SK-N-SH (cell line): Measurements from ENCODE around the gene POLR3B. TPM values are rescaled to one million over a fixed set of nuclear protein-coding genes. Genes with fewer than 3 reads are reported as not detected.

Source experiments
- CTCF ChIA-PET: fragments of 300-600, 350-600 bp; formaldehyde crosslinking; extraction: SDS; loops from one replicate; lab custom pipeline; 2021; lab: Yijun Ruan, JAX
- POLR2A ChIA-PET: fragments of 350-600 bp; sonication (Branson Sonifier 250); formaldehyde crosslinking; extraction: SDS; loops from one replicate; lab custom pipeline; 2020; ENCODE audit warnings: antibody characterized with exemption, inconsistent platforms; lab: Yijun Ruan, JAX
- DNase-seq: peaks from one replicate; pipeline ENCODE4 v3.0.0; 2012
- H2AFZ ChIP-seq: fragments of 200-600 bp; sonication (generic); 2 replicates; pipeline ENCODE4 v1.8.1; 2016; ENCODE audit warnings: antibody characterized with exemption, mild to moderate bottlenecking, low read depth
- H3F3A ChIP-seq: fragments of 200-600 bp; sonication (generic); replicated peaks from 2 replicates; pipeline ENCODE3; 2016; ENCODE audit warnings: antibody characterized with exemption, mild to moderate bottlenecking; ENCODE audit not compliant: insufficient read depth
- H3K27ac ChIP-seq, 2 experiments: fragments of 200-500 bp in 1 of 2; fragments of 200-600 bp in 1 of 2; sonication (Bioruptor generic) in 1 of 2; sonication (generic), shearing (Covaris generic) in 1 of 2; 2 replicates each; pipeline versions ENCODE4 v1.5.1 to v1.6.1; 2014 to 2016; ENCODE audit warnings: low read depth in 2 of 2, inconsistent platforms in 1 of 2, low read length in 1 of 2, mild to moderate bottlenecking in 1 of 2, mixed read lengths in 1 of 2
- H3K27me3 ChIP-seq: fragments of 200-600 bp; sonication (generic), shearing (Covaris generic); 2 replicates; pipeline ENCODE4 v1.6.1; 2016; ENCODE audit warnings: mixed run types; ENCODE audit not compliant: insufficient read depth
- H3K36me3 ChIP-seq, 2 experiments: fragments of 200-500 bp in 1 of 2; fragments of 200-600 bp in 1 of 2; sonication (Bioruptor generic) in 1 of 2; sonication (generic) in 1 of 2; replicated peaks in 1 of 2; 2 replicates each; pipeline versions ENCODE3 to v1.5.1; 2014 to 2016; ENCODE audit warnings: low read length in 1 of 2, mild to moderate bottlenecking in 1 of 2; ENCODE audit not compliant: insufficient read depth in 2 of 2, control insufficient read depth in 1 of 2
- H3K4me1 ChIP-seq, 2 experiments: fragments of 200-500 bp in 1 of 2; fragments of 200-600 bp in 1 of 2; sonication (Bioruptor generic) in 1 of 2; sonication (generic), shearing (Covaris generic) in 1 of 2; 2 replicates each; pipeline versions ENCODE4 v1.5.1 to v1.6.1; 2014 to 2016; ENCODE audit warnings: low read depth in 1 of 2, low read length in 1 of 2, mixed run types in 1 of 2; ENCODE audit not compliant: insufficient read depth in 2 of 2, control insufficient read depth in 1 of 2
- H3K4me2 ChIP-seq: fragments of 200-600 bp; sonication (generic), shearing (Covaris generic); 2 replicates; pipeline ENCODE4 v1.6.1; 2017; ENCODE audit warnings: mixed run types
- H3K4me3 ChIP-seq, 2 experiments: fragments of 200-500 bp in 1 of 2; fragments of 200-600 bp in 1 of 2; sonication (Bioruptor generic) in 1 of 2; sonication (generic), shearing (Covaris generic) in 1 of 2; 2 replicates each; pipeline versions ENCODE4 v1.5.1 to v1.8.1; 2014 to 2016; ENCODE audit warnings: low read depth in 2 of 2, inconsistent platforms in 1 of 2, low read length in 1 of 2, mild to moderate bottlenecking in 1 of 2, mixed read lengths in 1 of 2, moderate library complexity in 1 of 2
- H3K79me2 ChIP-seq: fragments of 200-600 bp; sonication (generic); 2 replicates; pipeline ENCODE4 v1.8.1; 2017; ENCODE audit warnings: mild to moderate bottlenecking; ENCODE audit not compliant: insufficient read depth
- H3K9ac ChIP-seq: fragments of 200-600 bp; sonication (generic); 2 replicates; pipeline ENCODE4 v1.6.1; 2017; ENCODE audit warnings: mixed run types
- H3K9me2 ChIP-seq: fragments of 200-600 bp; sonication (generic); 2 replicates; pipeline ENCODE4 v1.6.1; 2017; ENCODE audit warnings: mixed run types
- H3K9me3 ChIP-seq: fragments of 200-600 bp; sonication (generic); 2 replicates; pipeline ENCODE4 v1.6.1; 2017; ENCODE audit warnings: mixed run types, mild to moderate bottlenecking, moderate library complexity
- H4K20me1 ChIP-seq: fragments of 200-600 bp; sonication (generic); 2 replicates; pipeline ENCODE4 v1.6.1; 2017; ENCODE audit warnings: mild to moderate bottlenecking, mixed run types; ENCODE audit not compliant: insufficient read depth
- CHD2 ChIP-seq: fragments of 150-350 bp; IDR thresholded peaks from 2 replicates; pipeline ENCODE4 v1.6.1; 2018; ENCODE audit warnings: low read length; ENCODE audit not compliant: partially characterized antibody
- CTCF ChIP-seq: fragments of 200-600 bp; sonication (generic); IDR thresholded peaks from 2 replicates; pipeline ENCODE4 v1.6.1; 2017; ENCODE audit warnings: antibody characterized with exemption, mild to moderate bottlenecking, moderate library complexity
- ELF1 ChIP-seq: IDR thresholded peaks from 2 replicates; pipeline ENCODE4 v1.4.0; 2012
- EP300 ChIP-seq, 2 experiments: IDR thresholded peaks; 2 replicates each; pipeline versions ENCODE4 v1.4.0 to v1.6.1; 2012; ENCODE audit warnings: borderline replicate concordance in 1 of 2, low read depth in 1 of 2, low read length in 1 of 2
- EZH2phosphoT487 ChIP-seq: fragments of 200-600 bp; sonication (generic); IDR thresholded peaks from 2 replicates; pipeline ENCODE4 v1.6.1; 2017; ENCODE audit warnings: low read depth, mixed run types, mild to moderate bottlenecking, antibody characterized with exemption, moderate library complexity, borderline replicate concordance
- FOSL2 ChIP-seq: IDR thresholded peaks from 2 replicates; pipeline ENCODE4 v1.4.0; 2012; ENCODE audit warnings: low read depth, mild to moderate bottlenecking, moderate library complexity, borderline replicate concordance
- GATA2 ChIP-seq: sonication (generic); formaldehyde crosslinking; IDR thresholded peaks from 2 replicates; pipeline ENCODE4 v1.5.0; 2020; ENCODE audit warnings: mild to moderate bottlenecking, missing genetic modification reagents
- JUND ChIP-seq: IDR thresholded peaks from 2 replicates; pipeline ENCODE4 v1.4.0; 2012
- MAX ChIP-seq: IDR thresholded peaks from 2 replicates; pipeline ENCODE4 v1.4.0; 2012; ENCODE audit warnings: low read depth
- PBX3 ChIP-seq: IDR thresholded peaks from 2 replicates; pipeline ENCODE4; 2012
- RAD21 ChIP-seq: IDR thresholded peaks from 2 replicates; pipeline ENCODE4 v1.6.1; 2012; ENCODE audit warnings: mild to moderate bottlenecking, low read length
- REST ChIP-seq: IDR thresholded peaks from 2 replicates; pipeline ENCODE4 v1.6.1; 2012; ENCODE audit warnings: mild to moderate bottlenecking, low read depth, low read length, moderate library complexity
- SMC3 ChIP-seq: IDR thresholded peaks from 2 replicates; pipeline ENCODE4 v1.6.1; 2012; ENCODE audit warnings: low read depth, low read length, improper control_type of control experiment
- TAF1 ChIP-seq: IDR thresholded peaks from 2 replicates; pipeline ENCODE4 v1.6.1; 2012; ENCODE audit warnings: low read depth, mild to moderate bottlenecking, low read length, moderate library complexity, borderline replicate concordance
- USF1 ChIP-seq: IDR thresholded peaks from 2 replicates; pipeline ENCODE4 v1.4.0; 2012; ENCODE audit warnings: low read depth, borderline replicate concordance
- ZBTB33 ChIP-seq: IDR thresholded peaks from 2 replicates; pipeline ENCODE4 v1.4.0; 2012; ENCODE audit warnings: low read depth, borderline replicate concordance
- WGBS: methylation state at CpG from one replicate; pipeline ENCODE4 v1.1.6; 2017; ENCODE audit warnings: low lambda C conversion rate; 5-methylcytosine and 5-hydroxymethylcytosine counted together
- polyA plus RNA-seq, 3 experiments: library from polyadenylated mRNA; depleted of rRNA; stranded (reverse); fragments of >200 nt; gene quantifications; 2 replicates each; pipeline ENCODE4 v1.2.3, GENCODE V29; 2012

Gene POLR3B
- polyA plus RNA-seq, 1 of the 3 experiments (the other 2 are of a cell fraction) = 3.3 TPM

GRCh38 chr12:106431839-106432411 lies 74.4 kb downstream of the POLR3B start:
- Histone ChIP-seq H3K4me1 (no peaks in the 10 kb centered on the region; a peak in 1 of 4 replicates), H3F3A (no peaks in the 10 kb centered on the region), H4K20me1 (no peaks in the 10 kb centered on the region), H3K79me2 (no peaks in the 10 kb centered on the region), H3K9me2 (no peaks in the 10 kb centered on the region), H3K4me2 (no peak overlapping the region), H3K27ac (no peak overlapping the region), H3K4me3 (no peak overlapping the region), H3K27me3 (no peaks in the 10 kb centered on the region), H2AFZ (no peak overlapping the region), H3K36me3 (peaks cover 28 to 30% of the 10 kb centered on the region in 2 experiments), H3K9me3 (no peaks in the 10 kb centered on the region), H3K9ac (no peak overlapping the region)
- ChIA-PET CTCF (interaction anchor here (1.4 kb wide), 1 partner anchor 487 kb away, joined by 4 read pairs; no protein-coding TSS in a partner anchor), POLR2A (no interaction called here)
- TF ChIP-seq CHD2 (no peak), GATA2 (no peak), RAD21 (no peak), CTCF (no peak), ZBTB33 (no peak), FOSL2 (no peak), JUND (no peak), EZH2phosphoT487 (no peak), MAX (no peak), PBX3 (no peak), USF1 (no peak), EP300 (IDR thresholded peaks at IDR 0.05; ENCODE audit: borderline replicate concordance in 1 of 2, low read depth in 1 of 2, low read length in 1 of 2) (no peak), ELF1 (no peak), SMC3 (no peak), TAF1 (no peak), REST (no peak)
- DNase-seq = no peak
- WGBS = 92% methylated on average over 3 of the region's 3 CpGs
